HepG2 (cell line): ENCODE results near the gene MEX3A. TPM values are rescaled to one million over a fixed set of nuclear protein-coding genes. Genes with fewer than 3 reads are reported as not detected.

ENCODE experiments used
- GPN1 ChIP-seq: sonication (generic); formaldehyde crosslinking; IDR thresholded peaks from 2 replicates; pipeline ENCODE4 v1.5.1; 2020; ENCODE audit warnings: missing genetic modification reagents, borderline replicate concordance
- HOXD1 ChIP-seq: sonication (generic); formaldehyde crosslinking; IDR thresholded peaks from 2 replicates; pipeline ENCODE4 v1.5.0; 2020; ENCODE audit warnings: missing genetic modification reagents
- KMT2A ChIP-seq: sonication (generic); formaldehyde crosslinking; IDR thresholded peaks from 2 replicates; pipeline ENCODE4 v1.4.0; 2020; ENCODE audit warnings: missing genetic modification reagents
- LRRFIP1 ChIP-seq: sonication (generic); formaldehyde crosslinking; conservative IDR thresholded peaks from 2 replicates; pipeline ENCODE4 v1.4.0; 2020; ENCODE audit warnings: missing genetic modification reagents
- NAIF1 ChIP-seq: sonication (generic); formaldehyde crosslinking; IDR thresholded peaks from 2 replicates; pipeline ENCODE4 v1.5.0; 2020; ENCODE audit warnings: mild to moderate bottlenecking, missing genetic modification reagents, borderline replicate concordance
- TEAD2 ChIP-seq: sonication (generic); formaldehyde crosslinking; IDR thresholded peaks from 2 replicates; pipeline ENCODE4 v1.9.0; 2021; ENCODE audit warnings: missing genetic modification reagents
- ZNF101 ChIP-seq: sonication (generic); formaldehyde crosslinking; IDR thresholded peaks from 2 replicates; pipeline ENCODE4 v1.4.0; 2020; ENCODE audit warnings: mild to moderate bottlenecking, low read depth, missing genetic modification reagents, borderline replicate concordance
- ZNF282 ChIP-seq: fragments of 450-650 bp; IDR thresholded peaks from 2 replicates; pipeline ENCODE4 v1.6.1; 2018; ENCODE audit not compliant: partially characterized antibody
- ZNF407 ChIP-seq: sonication (generic); formaldehyde crosslinking; IDR thresholded peaks from one replicate; pipeline ENCODE4 v1.5.1; 2020; ENCODE audit warnings: mild to moderate bottlenecking, missing genetic modification reagents; ENCODE audit errors: not compliant biosample characterization
- ZNF556 ChIP-seq: sonication (generic); formaldehyde crosslinking; IDR thresholded peaks from 2 replicates; pipeline ENCODE4 v1.4.0; 2020; ENCODE audit warnings: mild to moderate bottlenecking, missing genetic modification reagents, borderline replicate concordance
- ZNF580 ChIP-seq: IDR thresholded peaks from 2 replicates; pipeline ENCODE4 v1.6.1; 2016; ENCODE audit warnings: low read depth, borderline replicate concordance
- ZNF839 ChIP-seq: sonication (generic); formaldehyde crosslinking; IDR thresholded peaks from 2 replicates; pipeline ENCODE4 v1.4.0; 2020; ENCODE audit warnings: missing genetic modification reagents, mild to moderate bottlenecking, borderline replicate concordance
- ZSCAN20 ChIP-seq: sonication (generic); formaldehyde crosslinking; IDR thresholded peaks from 2 replicates; pipeline ENCODE4 v1.4.0; 2020; ENCODE audit warnings: missing genetic modification reagents, mild to moderate bottlenecking, borderline replicate concordance
- polyA plus RNA-seq, 8 experiments: library from polyadenylated mRNA; depleted of rRNA in 3 of 8; stranded (reverse) in 7 of 8; unstranded in 1 of 8; fragments of >200 nt; fragmentation: Illumina TruSeq in 4 of 8; extraction: Trizol in 4 of 8; gene quantifications; 2 replicates each; pipeline versions ENCODE4 v1.2.1 to v1.2.3, GENCODE V29; 2011 to 2016; ENCODE audit warnings: low read depth in 4 of 8, missing spikeins in 1 of 8, mixed read lengths in 1 of 8; ENCODE audit not compliant: insufficient read depth in 1 of 8
- total RNA-seq, 5 experiments: library from RNA; depleted of rRNA; stranded (reverse); fragments of >200 nt; fragmentation: Illumina TruSeq; extraction: Trizol; gene quantifications; 2 replicates each; pipeline ENCODE4 v1.2.3, GENCODE V29; 2016; ENCODE audit warnings: low read depth in 1 of 5
- TF ChIP-seq, protein P1 (sequence below): IDR thresholded peaks from 2 replicates; pipeline ENCODE4 v1.6.1; 2012; ENCODE audit warnings: low read length, improper control_type of control experiment

MEX3A gene
- total and polyA plus RNA-seq, 2 of the 13 experiments (the other 11 are each of a cell fraction or from before 2014, with no cell fraction given), result 7.6 to 9.1 TPM

- no peak for TF ChIP-seq GPN1 (CRISPR knock-in tag)
- TF ChIP-seq, protein P1, sequence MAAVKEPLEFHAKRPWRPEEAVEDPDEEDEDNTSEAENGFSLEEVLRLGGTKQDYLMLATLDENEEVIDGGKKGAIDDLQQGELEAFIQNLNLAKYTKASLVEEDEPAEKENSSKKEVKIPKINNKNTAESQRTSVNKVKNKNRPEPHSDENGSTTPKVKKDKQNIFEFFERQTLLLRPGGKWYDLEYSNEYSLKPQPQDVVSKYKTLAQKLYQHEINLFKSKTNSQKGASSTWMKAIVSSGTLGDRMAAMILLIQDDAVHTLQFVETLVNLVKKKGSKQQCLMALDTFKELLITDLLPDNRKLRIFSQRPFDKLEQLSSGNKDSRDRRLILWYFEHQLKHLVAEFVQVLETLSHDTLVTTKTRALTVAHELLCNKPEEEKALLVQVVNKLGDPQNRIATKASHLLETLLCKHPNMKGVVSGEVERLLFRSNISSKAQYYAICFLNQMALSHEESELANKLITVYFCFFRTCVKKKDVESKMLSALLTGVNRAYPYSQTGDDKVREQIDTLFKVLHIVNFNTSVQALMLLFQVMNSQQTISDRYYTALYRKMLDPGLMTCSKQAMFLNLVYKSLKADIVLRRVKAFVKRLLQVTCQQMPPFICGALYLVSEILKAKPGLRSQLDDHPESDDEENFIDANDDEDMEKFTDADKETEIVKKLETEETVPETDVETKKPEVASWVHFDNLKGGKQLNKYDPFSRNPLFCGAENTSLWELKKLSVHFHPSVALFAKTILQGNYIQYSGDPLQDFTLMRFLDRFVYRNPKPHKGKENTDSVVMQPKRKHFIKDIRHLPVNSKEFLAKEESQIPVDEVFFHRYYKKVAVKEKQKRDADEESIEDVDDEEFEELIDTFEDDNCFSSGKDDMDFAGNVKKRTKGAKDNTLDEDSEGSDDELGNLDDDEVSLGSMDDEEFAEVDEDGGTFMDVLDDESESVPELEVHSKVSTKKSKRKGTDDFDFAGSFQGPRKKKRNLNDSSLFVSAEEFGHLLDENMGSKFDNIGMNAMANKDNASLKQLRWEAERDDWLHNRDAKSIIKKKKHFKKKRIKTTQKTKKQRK, result no peak
- peak; percentile 43; the same call in 1 of the 2 replicates for TF ChIP-seq KMT2A
- TF ChIP-seq HOXD1, result no peak
- no peak; the same call in 1 of the 2 replicates for TF ChIP-seq ZNF580
- TF ChIP-seq ZNF839 (CRISPR knock-in tag), result no peak
- TF ChIP-seq ZNF407 (CRISPR knock-in tag), result no peak
- TF ChIP-seq LRRFIP1 (CRISPR knock-in tag), result no peak
- TF ChIP-seq ZNF556 (CRISPR knock-in tag), result no peak
- TF ChIP-seq NAIF1 (CRISPR knock-in tag), result 0 out of 2 replicates have a peak, but pooled peaks have one; percentile 42
- no peak for TF ChIP-seq ZNF282
- TF ChIP-seq TEAD2 (CRISPR knock-in tag), result no peak
- TF ChIP-seq ZSCAN20 (CRISPR knock-in tag), result no peak
- TF ChIP-seq ZNF101 (CRISPR knock-in tag), result no peak
Observed at GRCh38 chr1:156123356-156124196, 41.3 kb upstream of the MEX3A start (continued).
